GM12801 (cell line): ENCODE results near the gene CCDC154.

Source experiments
- TF ChIP-seq, protein P1 (sequence below): IDR thresholded peaks from one replicate; pipeline ENCODE4 v1.5.1; 2011; ENCODE audit warnings: control low read depth; ENCODE audit not compliant: insufficient read length; ENCODE audit errors: extremely low read depth

CCDC154 gene

DNA sequence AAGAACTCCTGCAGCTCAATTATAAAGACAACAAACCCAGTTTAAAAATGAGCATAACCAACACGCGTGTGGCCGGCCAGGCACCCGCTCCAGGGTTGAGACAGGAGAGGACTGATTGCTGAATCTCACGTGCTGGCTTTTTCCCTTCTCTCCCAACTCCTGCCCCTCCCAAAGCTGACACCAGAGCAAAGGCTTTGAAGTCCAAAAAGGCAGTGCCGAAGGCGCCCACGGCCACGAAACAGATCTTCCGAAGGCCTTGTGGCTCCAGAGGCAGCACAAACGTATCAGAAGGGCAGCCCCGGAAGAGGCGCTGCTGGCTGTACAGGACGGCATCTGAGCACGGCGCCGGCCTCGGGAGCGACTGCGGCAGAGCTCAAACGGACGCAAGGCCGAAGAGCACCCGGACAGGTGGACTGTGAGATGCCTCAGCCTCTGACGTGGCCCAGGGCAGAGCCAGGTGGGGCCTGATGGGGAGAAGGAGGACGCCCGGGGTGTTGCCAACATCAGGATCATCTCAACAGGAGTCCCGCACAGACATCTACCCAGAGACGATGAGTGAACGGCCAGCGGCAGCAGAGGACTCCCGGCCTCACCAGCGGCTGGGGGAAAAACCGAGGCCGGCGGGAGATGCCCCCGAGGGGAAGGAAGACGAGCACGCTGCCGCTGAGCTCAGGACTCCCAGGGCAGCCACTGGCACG, 20.0 kb upstream of the CCDC154 start:
- TF ChIP-seq, protein P1, sequence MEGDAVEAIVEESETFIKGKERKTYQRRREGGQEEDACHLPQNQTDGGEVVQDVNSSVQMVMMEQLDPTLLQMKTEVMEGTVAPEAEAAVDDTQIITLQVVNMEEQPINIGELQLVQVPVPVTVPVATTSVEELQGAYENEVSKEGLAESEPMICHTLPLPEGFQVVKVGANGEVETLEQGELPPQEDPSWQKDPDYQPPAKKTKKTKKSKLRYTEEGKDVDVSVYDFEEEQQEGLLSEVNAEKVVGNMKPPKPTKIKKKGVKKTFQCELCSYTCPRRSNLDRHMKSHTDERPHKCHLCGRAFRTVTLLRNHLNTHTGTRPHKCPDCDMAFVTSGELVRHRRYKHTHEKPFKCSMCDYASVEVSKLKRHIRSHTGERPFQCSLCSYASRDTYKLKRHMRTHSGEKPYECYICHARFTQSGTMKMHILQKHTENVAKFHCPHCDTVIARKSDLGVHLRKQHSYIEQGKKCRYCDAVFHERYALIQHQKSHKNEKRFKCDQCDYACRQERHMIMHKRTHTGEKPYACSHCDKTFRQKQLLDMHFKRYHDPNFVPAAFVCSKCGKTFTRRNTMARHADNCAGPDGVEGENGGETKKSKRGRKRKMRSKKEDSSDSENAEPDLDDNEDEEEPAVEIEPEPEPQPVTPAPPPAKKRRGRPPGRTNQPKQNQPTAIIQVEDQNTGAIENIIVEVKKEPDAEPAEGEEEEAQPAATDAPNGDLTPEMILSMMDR: no peak

DNA sequence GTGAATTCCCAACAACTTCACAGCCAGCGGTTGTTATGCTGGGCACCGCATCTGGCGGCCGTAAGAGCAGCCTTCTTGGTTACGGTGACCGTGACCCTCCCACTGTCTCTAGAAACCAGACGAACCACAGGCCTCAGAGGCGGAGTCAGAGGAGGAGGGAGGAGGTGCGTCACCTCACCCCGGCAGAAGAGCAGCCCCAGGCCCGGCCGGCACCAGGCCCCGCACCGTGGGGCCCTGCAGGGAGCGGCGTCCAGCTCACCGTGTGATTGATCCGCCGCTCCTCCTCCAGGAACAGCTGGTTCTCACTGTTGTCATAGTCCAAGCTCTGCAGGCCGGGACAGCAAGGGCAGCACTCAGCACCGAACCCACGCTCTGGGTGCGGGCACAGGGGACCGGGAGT, 16.8 kb upstream of the CCDC154 start:
- TF ChIP-seq, protein P1: no peak

GRCh38 chr16:1460602-1461138, 16.3 kb upstream of the CCDC154 start:
- TF ChIP-seq, protein P1: no peak

DNA sequence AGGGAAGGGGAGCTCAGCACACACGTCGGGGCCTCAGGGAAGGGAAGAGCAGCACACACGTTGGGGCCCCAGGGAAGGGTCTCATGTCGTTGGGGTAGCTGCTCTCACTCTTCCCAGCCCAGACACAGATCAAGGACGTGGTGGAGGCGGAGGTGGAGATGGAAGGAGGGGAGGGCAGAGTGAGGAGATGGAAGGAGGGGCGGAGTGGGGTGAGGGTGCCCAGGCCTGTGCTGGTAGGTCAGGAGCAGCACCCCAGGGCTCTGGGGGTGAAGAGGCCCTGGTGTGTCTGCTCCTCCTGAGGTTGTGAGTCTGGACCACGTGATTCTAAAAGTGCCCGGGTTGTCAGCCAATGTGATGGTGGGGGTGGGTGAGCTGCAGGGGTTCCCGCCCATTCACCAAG, 15.6 kb upstream of the CCDC154 start:
- TF ChIP-seq, protein P1: no peak

GRCh38 chr16:1458977-1459341, 14.6 kb upstream of the CCDC154 start:
- TF ChIP-seq, protein P1: no peak

DNA sequence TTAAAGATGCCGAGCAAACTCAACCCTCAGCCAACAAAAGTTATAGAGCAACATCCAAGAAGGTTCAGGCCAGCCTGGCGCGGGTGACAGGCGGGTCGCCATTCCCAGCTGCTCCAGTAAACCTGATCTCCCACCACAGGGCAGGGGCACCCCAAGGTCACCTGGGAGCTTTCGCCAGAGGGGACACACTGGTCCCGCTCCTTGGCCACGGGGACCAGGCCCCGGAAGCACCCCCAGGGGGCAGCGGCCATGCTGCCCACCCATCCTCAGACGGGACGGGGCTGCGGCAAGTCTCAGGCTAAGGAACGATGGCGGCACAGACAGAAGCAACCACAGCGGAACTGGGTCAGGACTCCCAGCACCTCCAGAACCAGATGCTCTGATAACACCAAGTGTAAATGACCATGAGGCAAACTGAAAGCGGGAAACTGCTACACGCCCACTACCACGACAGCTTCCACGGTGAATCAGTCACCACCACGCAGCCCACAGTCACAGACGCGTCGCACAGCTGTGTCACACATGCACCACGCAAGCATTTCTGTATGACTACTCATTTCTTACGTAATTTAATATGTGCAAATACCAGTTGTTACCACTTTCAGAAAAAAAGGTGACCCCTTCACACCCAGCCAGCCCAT, 14.1 kb upstream of the CCDC154 start:
- TF ChIP-seq, protein P1: no peak

DNA sequence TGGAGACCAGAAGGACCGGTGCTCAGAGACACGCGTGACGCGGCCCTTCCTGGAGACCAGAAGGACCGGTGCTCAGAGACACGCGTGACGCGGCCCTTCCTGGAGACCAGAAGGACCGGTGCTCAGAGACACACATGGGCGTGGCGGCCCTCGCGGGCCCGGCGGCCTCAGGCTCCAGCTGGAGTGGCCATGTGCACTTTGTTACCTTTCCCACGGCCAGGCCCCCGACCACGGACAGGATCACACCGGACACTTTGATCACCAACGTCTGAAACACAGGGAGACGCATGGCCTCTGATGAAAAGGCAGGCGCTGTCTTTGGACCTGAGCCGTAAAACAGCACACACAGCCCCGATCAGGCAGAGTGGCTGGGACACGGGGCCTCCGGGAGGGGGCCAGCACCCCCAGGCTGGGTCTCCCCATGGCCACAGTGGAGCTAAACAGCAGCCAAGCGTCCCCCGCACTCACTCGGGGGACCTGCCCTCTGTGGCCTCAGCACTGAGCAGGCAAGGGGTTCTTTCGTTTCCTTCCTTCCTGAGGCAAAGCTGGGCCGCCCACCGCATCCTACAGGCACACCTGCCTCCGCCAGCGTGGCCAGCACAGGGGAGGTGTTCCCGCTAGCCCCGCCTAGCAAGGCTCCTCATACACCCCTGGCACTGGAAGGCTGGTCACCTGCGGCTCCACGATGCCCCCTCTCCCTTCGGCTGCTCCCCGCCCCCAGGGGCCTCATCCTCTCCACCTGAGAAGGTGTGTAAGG, 13.3 kb upstream of the CCDC154 start:
- TF ChIP-seq, protein P1: no peak
